HCT116 (cell line): ENCODE measurements around the gene HAND2. TPM values are rescaled to one million over a fixed set of nuclear protein-coding genes. Genes with fewer than 3 reads are reported as not detected.

Experiments
- ATAC-seq: fragments of 200-7000 bp; cut with Tn5 transposase; 2 replicates; pipeline ENCODE4 v1.9.1; 2020; ENCODE audit warnings: mild to moderate bottlenecking, moderate library complexity
- Bru-seq: library from RNA; stranded (reverse); fragments of 400-500 nt; gene quantifications from one replicate; lab custom pipeline; 2021; lab: Mats Ljungman, UMichigan
- BruChase-seq, 2 experiments: library from RNA; stranded (reverse); fragments of 400-500 nt; gene quantifications; one replicate each; lab custom pipeline; 2021; lab: Mats Ljungman, UMichigan
- BruUV-seq: library from RNA; stranded (reverse); fragments of 400-500 nt; replicated peaks from 2 replicates; lab custom pipeline; 2021; lab: Mats Ljungman, UMichigan
- CTCF ChIA-PET: fragments of 300-600 bp; sonication (Branson Sonifier 250); formaldehyde crosslinking; loops from one replicate; lab custom pipeline; 2021; ENCODE audit warnings: antibody characterized with exemption; lab: Charles Lee
- POLR2A ChIA-PET: fragments of 300-600, 350-600 bp; sonication (Branson Sonifier 250); formaldehyde crosslinking; loops from one replicate; lab custom pipeline; 2021; ENCODE audit warnings: antibody characterized with exemption; lab: Charles Lee
- RAD21 ChIA-PET, 2 experiments: fragments of 300-600 bp; sonication (Branson Sonifier 250); formaldehyde crosslinking; loops; one replicate each; lab custom pipeline; 2023; ENCODE audit warnings: low total read pairs in 2 of 2; ENCODE audit not compliant: uncharacterized antibody in 2 of 2, unreplicated experiment in 2 of 2, low non-redundant PET in 1 of 2; lab: Charles Lee
- DNase-seq: peaks from one replicate; pipeline ENCODE4 v3.0.0-alpha.2; 2010; ENCODE audit warnings: low read depth, low spot score
- H2AFZ ChIP-seq: fragments of 200-600 bp; shearing (Covaris generic), sonication (generic); 2 replicates; pipeline ENCODE4 v1.6.1; 2017; ENCODE audit warnings: low read depth, mixed run types, mixed read lengths, antibody characterized with exemption, low read length; ENCODE audit not compliant: poor library complexity, severe bottlenecking
- H3K27ac ChIP-seq: 2 replicates; pipeline ENCODE4 v1.5.1; 2012; ENCODE audit warnings: low read depth, low read length
- H3K27me3 ChIP-seq: fragments of 200-600 bp; sonication (generic); 2 replicates; pipeline ENCODE4 v1.6.1; 2016; ENCODE audit warnings: mixed run types, low read length, mixed read lengths; ENCODE audit not compliant: insufficient read depth
- H3K36me3 ChIP-seq, 2 experiments: fragments of 200-500 bp in 1 of 2; fragments of 200-600 bp in 1 of 2; sonication (Bioruptor generic) in 1 of 2; sonication (generic) in 1 of 2; 2 replicates each; pipeline versions ENCODE4 v1.5.1 to v1.6.1; 2014 to 2016; ENCODE audit warnings: low read length in 2 of 2, inconsistent platforms in 1 of 2, mixed read lengths in 1 of 2, mixed run types in 1 of 2; ENCODE audit not compliant: insufficient read depth in 2 of 2, control insufficient read depth in 1 of 2
- H3K4me1 ChIP-seq, 2 experiments: fragments of 200-600 bp in 1 of 2; sonication (generic) in 1 of 2; 2 replicates each; pipeline versions ENCODE4 v1.5.1 to v1.6.1; 2012 to 2017; ENCODE audit warnings: low read length in 2 of 2, inconsistent platforms in 1 of 2, mild to moderate bottlenecking in 1 of 2, mixed read lengths in 1 of 2, mixed run types in 1 of 2, moderate library complexity in 1 of 2; ENCODE audit not compliant: insufficient read depth in 2 of 2, control insufficient read depth in 1 of 2
- H3K4me2 ChIP-seq: fragments of 200-600 bp; sonication (generic); 2 replicates; pipeline ENCODE4 v1.6.1; 2017; ENCODE audit warnings: mixed run types, low read length, mixed read lengths
- H3K4me3 ChIP-seq, 2 experiments: fragments of 200-600 bp in 1 of 2; sonication (generic) in 1 of 2; replicated peaks in 1 of 2; 2 replicates each; pipeline ENCODE4 v1.5.1; 2011 to 2016; ENCODE audit warnings: low read length in 2 of 2, control low read depth in 1 of 2, low read depth in 1 of 2, mild to moderate bottlenecking in 1 of 2, mixed read lengths in 1 of 2, mixed run types in 1 of 2
- H3K79me2 ChIP-seq: fragments of 200-600 bp; sonication (generic); 2 replicates; pipeline ENCODE4 v1.6.1; 2017; ENCODE audit warnings: mild to moderate bottlenecking, mixed run types, low read length, moderate library complexity, mixed read lengths; ENCODE audit not compliant: insufficient read depth
- H3K9ac ChIP-seq: fragments of 200-600 bp; sonication (generic); 2 replicates; pipeline ENCODE4 v1.6.1; 2016; ENCODE audit warnings: low read length, mixed read lengths
- H3K9me2 ChIP-seq: fragments of 200-600 bp; sonication (generic), shearing (Covaris generic); 2 replicates; pipeline ENCODE4 v1.6.1; 2017; ENCODE audit warnings: mixed run types, mild to moderate bottlenecking, moderate library complexity; ENCODE audit not compliant: insufficient read depth
- H3K9me3 ChIP-seq, 2 experiments: fragments of 200-500 bp in 1 of 2; fragments of 200-600 bp in 1 of 2; sonication (Bioruptor generic) in 1 of 2; sonication (generic) in 1 of 2; 2 replicates each; pipeline ENCODE4 v1.6.1; 2014 to 2017; ENCODE audit warnings: low read length in 2 of 2, mixed read lengths in 2 of 2, inconsistent platforms in 1 of 2, low read depth in 1 of 2, mild to moderate bottlenecking in 1 of 2, mixed run types in 1 of 2, moderate library complexity in 1 of 2; ENCODE audit not compliant: control insufficient read depth in 1 of 2, insufficient read depth in 1 of 2
- H4K20me1 ChIP-seq: fragments of 200-600 bp; sonication (generic), shearing (Covaris generic); 2 replicates; pipeline ENCODE4 v1.6.1; 2017; ENCODE audit warnings: mixed run types, mild to moderate bottlenecking, moderate library complexity; ENCODE audit not compliant: insufficient read depth
- EGR1 ChIP-seq: IDR thresholded peaks from 2 replicates; pipeline ENCODE4 v1.6.1; 2012; ENCODE audit warnings: low read depth
- SIN3A ChIP-seq: IDR thresholded peaks from 2 replicates; pipeline ENCODE4 v1.6.1; 2012; ENCODE audit warnings: low read depth
- intact Hi-C: fragments of 100-400 bp; cut with micrococcal nuclease; formaldehyde crosslinking; loops from 2 replicates; pipeline ENCODE4 v1.10.0; 2022
- long read RNA-seq: library from polyadenylated mRNA; unstranded; transcript quantifications from one replicate; pipeline ENCODE4 v2.0.0, GENCODE V29; 2021; ENCODE audit not compliant: unreplicated experiment
- polyA plus RNA-seq: library from polyadenylated mRNA; unstranded; fragments of >200 nt; gene quantifications from 2 replicates; pipeline ENCODE4 v1.2.1, GENCODE V29; 2012; ENCODE audit warnings: missing spikeins
- total RNA-seq: library from RNA; stranded (reverse); gene quantifications from one replicate; pipeline ENCODE4 v1.2.1, GENCODE V29; 2021; ENCODE audit not compliant: unreplicated experiment

Gene HAND2
- total RNA-seq (not detected), Bru-seq, nascent RNA (not detected), BruChase-seq, experiment 1, labeled RNA remaining after a 6-hour chase (not detected), BruChase-seq, experiment 2, labeled RNA remaining after a 2-hour chase (not detected)
- not detected in 2 replicates for polyA plus RNA-seq
- long read RNA-seq = 0 reads

- peaks cover 12% of the 10 kb centered on the region; the same call in 1 of the 2 replicates for H3K27me3 ChIP-seq
- H3K79me2 ChIP-seq = no peaks in the 10 kb centered on the region
- no peak for TF ChIP-seq SIN3A
- no peak within 1 kb of the TSS for H3K27ac ChIP-seq
- ChIA-PET POLR2A (no interaction called here), CTCF (no interaction called here), RAD21 (no interaction called here)
- no TSS peak for BruUV-seq
- H3K9ac ChIP-seq = no peak within 1 kb of the TSS
- intact Hi-C loops = no loop called here
- no peaks in the 10 kb centered on the region for H3K4me1 ChIP-seq
- no peaks in the 10 kb centered on the region for H4K20me1 ChIP-seq
- no peak for ATAC-seq
- H2AFZ ChIP-seq = no peak within 1 kb of the TSS
- H3K4me3 ChIP-seq = no peak within 1 kb of the TSS
- DNase-seq = no peak
- no peak within 1 kb of the TSS for H3K4me2 ChIP-seq
- no peaks in the 10 kb centered on the region for H3K36me3 ChIP-seq
- no peaks in the 10 kb centered on the region for H3K9me2 ChIP-seq
- H3K9me3 ChIP-seq = no peaks in the 10 kb centered on the region
These were observed at the start of gene HAND2 for GRCh38 chr4:173529477-173530325. Gene HAND2 (minus strand): TSS chr4:173530229. CDS start chr4:173529289, 940 bp downstream.

DNA sequence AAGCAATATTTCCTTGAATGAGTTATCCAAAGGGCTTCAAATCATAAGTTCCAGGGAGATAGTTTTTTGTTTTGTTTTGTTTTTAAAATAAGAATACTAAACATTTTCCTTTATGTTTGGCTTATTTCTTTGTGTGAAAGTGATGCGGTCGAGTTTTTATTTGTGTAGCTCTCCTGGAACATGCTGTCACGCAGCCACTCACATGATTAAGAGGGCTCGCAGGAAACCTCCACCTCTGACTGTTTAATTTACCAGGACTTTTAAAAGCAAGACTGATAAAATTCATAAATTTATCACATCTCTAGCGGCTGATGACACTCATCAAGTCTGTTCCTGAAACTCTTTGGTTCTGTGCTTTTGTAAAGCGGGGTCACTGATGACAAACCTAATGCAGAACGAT is 48.9 kb upstream of the HAND2 start:
- ATAC-seq (no peak), DNase-seq (no peak)
- no peak overlapping the region for H3K4me2 ChIP-seq
- intact Hi-C loops = no loop called here
- no peaks in the 10 kb centered on the region for H3K36me3 ChIP-seq
- CTCF ChIA-PET = no interaction called here
- no peaks in the 10 kb centered on the region for H4K20me1 ChIP-seq
- no peak overlapping the region for H3K4me3 ChIP-seq
- no peak overlapping the region for H3K9ac ChIP-seq
- H3K9me3 ChIP-seq = no peaks in the 10 kb centered on the region
- no peak overlapping the region for H2AFZ ChIP-seq
- peaks cover 4% of the 10 kb centered on the region; the same call in 1 of the 2 replicates for H3K27me3 ChIP-seq
- RAD21 ChIA-PET = no interaction called here
- no peak overlapping the region for H3K27ac ChIP-seq
- no peaks in the 10 kb centered on the region for H3K9me2 ChIP-seq
- no peak for TF ChIP-seq EGR1
- POLR2A ChIA-PET = no interaction called here
- BruUV-seq = no TSS peak
- H3K79me2 ChIP-seq = no peaks in the 10 kb centered on the region
- no peaks in the 10 kb centered on the region for H3K4me1 ChIP-seq
